Mesenteric fat pad (tissue), 1 donor: ENCODE data around the gene SLC16A12. TPM values are rescaled to one million over a fixed set of nuclear protein-coding genes. Genes with fewer than 3 reads are reported as not detected.
"Not testable (repeated sequence)": the region's sequence is repeated elsewhere in the genome, so short reads cannot be mapped to it uniquely, and the experiment has no call there.

ENCODE experiments used
- DNase-seq: peaks from one replicate; pipeline ENCODE4 v3.0.0-alpha.2; 2020; ENCODE audit warnings: low spot score
- total RNA-seq: library from RNA; stranded (reverse); fragmentation: NEBNext Ultra II Directional; extraction: Animal tissue kit (Norgen Biotek cat#: 25700); gene quantifications from one replicate; pipeline ENCODE4 v1.2.1, GENCODE V29; 2021
- donor health status: DM: yes; HTN: yes; CAD: no.

SLC16A12 gene
- total RNA-seq, 1 donor from 2014 or later, result 0.22 TPM

- DNase-seq, result no peak
Measured at GRCh38 chr10:89425000-89425399, 110.4 kb downstream of the SLC16A12 start.

- no peak for DNase-seq
Measured at GRCh38 chr10:89421018-89421476, 114.3 kb downstream of the SLC16A12 start.

GRCh38 chr10:89419548-89419947 is 115.8 kb downstream of the SLC16A12 start:
- no peak for DNase-seq

GRCh38 chr10:89416465-89416864 is 118.9 kb downstream of the SLC16A12 start:
- no peak for DNase-seq

- DNase-seq, result no peak
Measured at GRCh38 chr10:89414879-89415821, 120.2 kb downstream of the SLC16A12 start.

GRCh38 chr10:89414146-89414878 is 121.1 kb downstream of the SLC16A12 start, which contains the start of gene IFIT5:
TSS of gene IFIT5 (plus strand) at chr10:89414568. CDS start at chr10:89414799, 231 bp downstream.
- DNase-seq, result peak; percentile 93

GRCh38 chr10:89413398-89413912 is 121.9 kb downstream of the SLC16A12 start:
- DNase-seq, result no peak

GRCh38 chr10:89412276-89412675 is 123.1 kb downstream of the SLC16A12 start:
- not testable (repeated sequence) for DNase-seq

GRCh38 chr10:89411135-89411534 is 124.3 kb downstream of the SLC16A12 start:
- DNase-seq, result not testable (repeated sequence)

- not testable (repeated sequence) for DNase-seq
Measured at GRCh38 chr10:89410551-89410950, 124.8 kb downstream of the SLC16A12 start.

GRCh38 chr10:89409282-89409681 is 126.1 kb downstream of the SLC16A12 start:
- DNase-seq, result not testable (repeated sequence)

- not testable (repeated sequence) for DNase-seq
Measured at GRCh38 chr10:89407792-89408191, 127.6 kb downstream of the SLC16A12 start.

GRCh38 chr10:89406178-89406577 is 129.2 kb downstream of the SLC16A12 start:
- DNase-seq, result not testable (repeated sequence)

GRCh38 chr10:89404104-89405047 is 131.0 kb downstream of the SLC16A12 start:
- DNase-seq, result no peak

GRCh38 chr10:89403043-89403442 is 132.4 kb downstream of the SLC16A12 start:
- no peak for DNase-seq

GRCh38 chr10:89399956-89400355 is 135.4 kb downstream of the SLC16A12 start:
- DNase-seq, result no peak

GRCh38 chr10:89398003-89398749 is 137.2 kb downstream of the SLC16A12 start:
- no peak for DNase-seq

GRCh38 chr10:89395141-89395540 is 140.3 kb downstream of the SLC16A12 start:
- no peak for DNase-seq

- DNase-seq, result no peak
Measured at GRCh38 chr10:89393898-89394297, 141.5 kb downstream of the SLC16A12 start.

- DNase-seq, result no peak
Measured at GRCh38 chr10:89392974-89393373, 142.4 kb downstream of the SLC16A12 start.
